Breast epithelium (tissue), 4 donors: ENCODE measurements around the gene ANGPTL2. TPM values are rescaled to one million over a fixed set of nuclear protein-coding genes. Genes with fewer than 3 reads are reported as not detected.

ENCODE experiments used
- DNase-seq, 2 donors: peaks; one replicate each; pipeline ENCODE4 v3.0.0-alpha.2; 2019; ENCODE audit warnings: low spot score in 2 of 2
- H3K27ac ChIP-seq, 2 donors: fragments of 200-600 bp; sonication (generic) in 1 of 2; one replicate each; pipeline ENCODE4 v1.5.1; 2016 to 2019; ENCODE audit warnings: mild to moderate bottlenecking in 1 of 2
- H3K27me3 ChIP-seq, 2 donors: fragments of 200-600 bp; sonication (generic) in 1 of 2; one replicate each; pipeline versions ENCODE4 v1.5.1 to v1.6.0; 2017 to 2019; ENCODE audit warnings: control low read depth in 1 of 2, mild to moderate bottlenecking in 1 of 2
- H3K36me3 ChIP-seq: fragments of 200-600 bp; one replicate; pipeline ENCODE4 v1.5.1; 2019
- H3K4me1 ChIP-seq, 2 donors: fragments of 200-600 bp; sonication (generic); one replicate each; pipeline ENCODE4 v1.5.1; 2016 to 2019; ENCODE audit warnings: control low read depth in 1 of 2
- H3K4me3 ChIP-seq, 3 donors: fragments of 200-600 bp; sonication (generic); 1 replicate in 2 of 3; 2 replicates in 1 of 3; pipeline ENCODE4 v1.5.1; 2016 to 2019; ENCODE audit warnings: mild to moderate bottlenecking in 3 of 3, moderate library complexity in 2 of 3
- H3K9me3 ChIP-seq, 2 donors: fragments of 200-600 bp; sonication (generic) in 1 of 2; one replicate each; pipeline ENCODE4 v1.5.1; 2016 to 2019; ENCODE audit warnings: control low read depth in 1 of 2
- CTCF ChIP-seq, 3 donors: fragments of 450-650 bp; IDR thresholded peaks; one replicate each; pipeline ENCODE4 v1.5.1; 2016 to 2017; ENCODE audit warnings: antibody characterized with exemption in 3 of 3, mild to moderate bottlenecking in 3 of 3, moderate library complexity in 3 of 3
- POLR2A ChIP-seq: fragments of 450-650 bp; IDR thresholded peaks from one replicate; pipeline ENCODE4 v1.6.1; 2016; ENCODE audit warnings: antibody characterized with exemption, mild to moderate bottlenecking, moderate library complexity
- POLR2AphosphoS5 ChIP-seq, 3 donors: sonication (generic); formaldehyde crosslinking; IDR thresholded peaks; one replicate each; pipeline ENCODE4 v1.6.1; 2017; ENCODE audit warnings: antibody characterized with exemption in 3 of 3
- intact Hi-C: fragments of 100-400 bp; cut with DNase I; formaldehyde crosslinking; loops from one replicate; pipeline ENCODE4 v1.15.1; 2023; ENCODE audit warnings: low total_unique reads
- total RNA-seq, 3 donors: library from RNA; depleted of rRNA; stranded (reverse); fragments of >200 nt; gene quantifications; one replicate each; pipeline ENCODE4 v1.1.0, GENCODE V29; 2016

The ANGPTL2 gene
- total RNA-seq, 3 donors from 2014 or later, result 30.9 to 61.8 (median 51.8) TPM

- DNase-seq, result no peak
- Histone ChIP-seq H3K4me1 (no peaks in the 10 kb centered on the region), H3K4me3 (no peak overlapping the region), H3K9me3 (no peaks in the 10 kb centered on the region), H3K27me3 (no peaks in the 10 kb centered on the region), H3K36me3 (no peaks in the 10 kb centered on the region), H3K27ac (peak overlapping the region in 1 of 2 donors; percentile 96)
- intact Hi-C loops, result no loop called here
- TF ChIP-seq CTCF (IDR thresholded peaks at IDR 0.05) (no peak), POLR2AphosphoS5 (IDR thresholded peaks at IDR 0.05) (no peak), POLR2A (no peak)
These were observed 34.6 kb downstream of the ANGPTL2 start for GRCh38 chr9:127087836-127088235.

- peak overlapping the region in 1 of 2 donors; percentile 58 for H3K27ac ChIP-seq
- TF ChIP-seq POLR2A, result no peak
- no peak for TF ChIP-seq CTCF (IDR thresholded peaks at IDR 0.05)
- no peak for TF ChIP-seq POLR2AphosphoS5 (IDR thresholded peaks at IDR 0.05)
- intact Hi-C loops, result no loop called here
These were observed 35.0 kb downstream of the ANGPTL2 start for GRCh38 chr9:127087411-127087810.

DNA sequence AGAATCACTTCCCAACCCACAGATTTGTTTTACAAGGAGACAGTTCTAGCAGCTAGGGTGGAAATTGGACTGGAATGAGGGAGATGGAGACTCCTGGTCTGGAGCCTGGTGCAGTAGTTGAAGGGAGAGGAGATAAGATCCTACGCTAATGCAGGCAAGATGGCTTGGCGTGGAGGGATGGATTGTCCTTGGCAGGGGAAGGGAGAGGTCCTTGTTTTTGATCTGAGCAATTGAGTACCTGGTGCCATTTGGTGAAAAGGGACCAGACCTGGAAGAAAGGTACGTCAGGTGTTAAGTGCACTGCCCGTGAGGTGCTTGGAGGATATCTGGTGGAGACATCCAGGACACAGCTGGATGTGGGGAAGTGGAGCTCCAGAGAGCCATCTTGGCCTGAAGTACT, 35.7 kb downstream of the ANGPTL2 start:
- Histone ChIP-seq H3K36me3 (no peaks in the 10 kb centered on the region), H3K4me3 (no peak overlapping the region), H3K9me3 (no peaks in the 10 kb centered on the region), H3K27ac (peak overlapping the region in 1 of 2 donors; percentile 58), H3K4me1 (no peaks in the 10 kb centered on the region), H3K27me3 (no peaks in the 10 kb centered on the region)
- TF ChIP-seq POLR2A (no peak), CTCF (IDR thresholded peaks at IDR 0.05) (no peak), POLR2AphosphoS5 (IDR thresholded peaks at IDR 0.05) (no peak)
- intact Hi-C loops, result no loop called here
- no peak for DNase-seq

More at GRCh38 chr9:127087411-127087810, 35.0 kb downstream of the ANGPTL2 start:
- Histone ChIP-seq H3K36me3 (no peaks in the 10 kb centered on the region), H3K4me3 (no peak overlapping the region), H3K9me3 (no peaks in the 10 kb centered on the region), H3K27me3 (no peaks in the 10 kb centered on the region), H3K4me1 (no peaks in the 10 kb centered on the region)
- DNase-seq, result no peak

DNA sequence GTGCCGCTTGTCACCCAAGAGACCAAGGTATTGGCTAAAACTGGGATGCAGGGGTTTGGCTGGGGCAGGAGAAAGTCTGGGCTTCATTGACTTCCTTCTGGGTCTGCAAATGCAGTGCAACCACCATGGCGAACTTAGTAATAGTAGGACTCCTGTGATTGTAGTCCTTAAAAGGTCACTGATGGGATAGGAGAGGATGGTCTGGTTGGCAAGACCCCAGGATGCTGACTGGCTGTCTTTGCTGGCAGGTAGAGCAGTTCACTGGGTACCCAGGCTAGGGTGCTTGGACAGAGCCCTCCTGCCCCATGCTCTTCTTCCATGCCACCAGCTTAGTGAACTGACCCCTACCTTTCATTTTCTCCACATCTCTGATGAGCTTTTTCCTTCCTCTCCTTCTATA, 37.2 kb downstream of the ANGPTL2 start:
- Histone ChIP-seq H3K9me3 (no peaks in the 10 kb centered on the region), H3K4me1 (no peaks in the 10 kb centered on the region), H3K4me3 (no peak overlapping the region), H3K36me3 (no peaks in the 10 kb centered on the region), H3K27ac (peak overlapping the region; percentile 29 to 78), H3K27me3 (no peaks in the 10 kb centered on the region)
- intact Hi-C loops, result no loop called here
- no peak for TF ChIP-seq POLR2A
- TF ChIP-seq POLR2AphosphoS5 (IDR thresholded peaks at IDR 0.05), result no peak
- DNase-seq, result no peak

- H3K36me3 ChIP-seq, result no peaks in the 10 kb centered on the region
- peak overlapping the region in 1 of 2 donors; percentile 78 for H3K27ac ChIP-seq
- intact Hi-C loops, result no loop called here
These were observed 38.1 kb downstream of the ANGPTL2 start for GRCh38 chr9:127084076-127085039.

More at GRCh38 chr9:127084076-127085039, 38.1 kb downstream of the ANGPTL2 start:
- TF ChIP-seq CTCF (IDR thresholded peaks at IDR 0.05) (no peak), POLR2A (no peak), POLR2AphosphoS5 (IDR thresholded peaks at IDR 0.05) (no peak)
- no peak for DNase-seq
- no peaks in the 10 kb centered on the region for H3K4me1 ChIP-seq
- H3K9me3 ChIP-seq, result no peaks in the 10 kb centered on the region
- no peak overlapping the region for H3K4me3 ChIP-seq
- H3K27me3 ChIP-seq, result no peaks in the 10 kb centered on the region
